ENCODE data around the gene BMP10.
"Not testable (repeated sequence)": the region's sequence is repeated elsewhere in the genome, so short reads cannot be mapped to it uniquely, and the experiment has no call there.

Gene BMP10

DNA sequence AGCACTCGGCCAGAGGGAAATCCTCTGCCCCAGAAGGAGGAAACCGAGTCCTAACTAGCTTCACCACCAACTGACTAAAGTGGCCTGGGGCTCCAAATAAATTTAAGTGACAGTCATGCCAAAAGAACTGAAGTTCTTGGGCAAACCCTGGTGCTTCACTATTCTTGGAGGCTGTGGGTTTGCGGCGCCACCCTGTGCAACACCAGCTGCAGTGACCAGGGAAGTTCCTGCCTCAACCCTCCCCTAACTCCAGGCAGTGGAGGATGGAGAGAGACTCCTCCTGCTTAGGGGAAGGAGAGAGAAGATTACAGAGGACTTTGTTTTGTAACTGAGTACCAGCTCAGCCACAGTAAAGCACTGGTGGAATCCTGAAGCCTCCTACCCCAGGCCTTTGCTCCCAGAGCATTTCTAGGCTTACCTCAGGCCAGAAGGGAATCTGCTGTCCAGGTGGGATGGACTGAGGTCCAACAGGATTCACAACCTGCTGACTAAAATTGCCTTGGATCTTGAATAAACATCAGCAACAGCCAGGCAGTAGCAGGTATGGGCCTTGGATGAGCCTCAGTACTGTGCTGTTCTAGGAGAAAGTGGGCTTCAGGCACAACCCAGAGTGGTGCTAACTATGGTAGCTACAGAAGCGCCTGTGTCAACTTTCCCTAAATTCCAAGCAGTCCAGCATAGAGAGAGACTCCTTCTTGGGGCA lies 29.4 kb upstream of the BMP10 start:
- H3F3A ChIP-seq (ENCODE audit: control insufficient read depth, insufficient read depth) = no peaks in the 10 kb centered on the region
- H3K9me2 ChIP-seq (replicated peaks; ENCODE audit: control insufficient read depth, low read length) = no peaks in the 10 kb centered on the region
- H3K4me3 ChIP-seq (ENCODE audit: low read length) = no peak overlapping the region
- no peaks in the 10 kb centered on the region; the same call in 1 of the 2 replicates for H3K9me3 ChIP-seq (ENCODE audit: control insufficient read depth, insufficient read depth, low read length)
- no peaks in the 10 kb centered on the region for H4K20me1 ChIP-seq (ENCODE audit: control insufficient read depth, insufficient read depth, low read depth, low read length)
- no peaks in the 10 kb centered on the region for H3K27me3 ChIP-seq (ENCODE audit: control insufficient read depth, low read length)
- H3K27ac ChIP-seq (ENCODE audit: low read depth, low read length) = no peak overlapping the region
- no peaks in the 10 kb centered on the region for H3K4me1 ChIP-seq (ENCODE audit: control insufficient read depth, low read length)
- no peak overlapping the region for H3K4me2 ChIP-seq (ENCODE audit: low read length)
- no peaks in the 10 kb centered on the region for H3K79me2 ChIP-seq (ENCODE audit: control insufficient read depth, low read length)
- TF ChIP-seq, protein P1, sequence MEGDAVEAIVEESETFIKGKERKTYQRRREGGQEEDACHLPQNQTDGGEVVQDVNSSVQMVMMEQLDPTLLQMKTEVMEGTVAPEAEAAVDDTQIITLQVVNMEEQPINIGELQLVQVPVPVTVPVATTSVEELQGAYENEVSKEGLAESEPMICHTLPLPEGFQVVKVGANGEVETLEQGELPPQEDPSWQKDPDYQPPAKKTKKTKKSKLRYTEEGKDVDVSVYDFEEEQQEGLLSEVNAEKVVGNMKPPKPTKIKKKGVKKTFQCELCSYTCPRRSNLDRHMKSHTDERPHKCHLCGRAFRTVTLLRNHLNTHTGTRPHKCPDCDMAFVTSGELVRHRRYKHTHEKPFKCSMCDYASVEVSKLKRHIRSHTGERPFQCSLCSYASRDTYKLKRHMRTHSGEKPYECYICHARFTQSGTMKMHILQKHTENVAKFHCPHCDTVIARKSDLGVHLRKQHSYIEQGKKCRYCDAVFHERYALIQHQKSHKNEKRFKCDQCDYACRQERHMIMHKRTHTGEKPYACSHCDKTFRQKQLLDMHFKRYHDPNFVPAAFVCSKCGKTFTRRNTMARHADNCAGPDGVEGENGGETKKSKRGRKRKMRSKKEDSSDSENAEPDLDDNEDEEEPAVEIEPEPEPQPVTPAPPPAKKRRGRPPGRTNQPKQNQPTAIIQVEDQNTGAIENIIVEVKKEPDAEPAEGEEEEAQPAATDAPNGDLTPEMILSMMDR (IDR thresholded peaks at IDR 0.05; ENCODE audit: low read depth, low read length, poor library complexity, severe bottlenecking) = no peak
- no peak for TF ChIP-seq EZH2phosphoT487 (IDR thresholded peaks at IDR 0.05; ENCODE audit: borderline replicate concordance, low read length)
- H3K36me3 ChIP-seq (ENCODE audit: control insufficient read depth, low read length) = no peaks in the 10 kb centered on the region

DNA sequence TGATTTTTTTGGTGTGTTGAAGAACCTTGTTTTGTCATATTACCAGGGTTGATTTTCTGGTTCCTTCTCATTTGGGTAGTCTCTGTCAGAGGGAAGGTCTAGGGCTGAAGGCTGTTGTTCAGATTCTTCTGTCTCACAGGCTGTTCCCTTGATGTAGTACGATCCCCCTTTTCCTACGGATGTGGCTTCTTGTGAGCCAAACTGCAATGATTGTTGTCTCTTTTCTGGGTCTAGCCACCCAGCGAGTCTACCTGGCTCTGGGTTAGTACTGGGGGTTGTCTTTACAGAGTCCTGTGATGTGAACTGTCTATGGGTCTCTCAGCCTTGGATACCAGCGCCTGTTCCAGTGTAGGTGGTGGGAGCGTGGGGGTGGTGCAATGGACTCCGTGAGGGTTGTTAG lies 24.8 kb upstream of the BMP10 start:
- not testable (repeated sequence) for H3F3A ChIP-seq (ENCODE audit: control insufficient read depth, insufficient read depth); H4K20me1 ChIP-seq (ENCODE audit: control insufficient read depth, insufficient read depth, low read depth, low read length); H3K36me3 ChIP-seq (ENCODE audit: control insufficient read depth, low read length); H3K9me3 ChIP-seq (ENCODE audit: control insufficient read depth, insufficient read depth, low read length); H3K4me2 ChIP-seq (ENCODE audit: low read length); H3K27me3 ChIP-seq (ENCODE audit: control insufficient read depth, low read length); H3K4me1 ChIP-seq (ENCODE audit: control insufficient read depth, low read length); H3K4me3 ChIP-seq (ENCODE audit: low read length); H3K27ac ChIP-seq (ENCODE audit: low read depth, low read length); H3K79me2 ChIP-seq (ENCODE audit: control insufficient read depth, low read length); H3K9me2 ChIP-seq (replicated peaks; ENCODE audit: control insufficient read depth, low read length)

DNA sequence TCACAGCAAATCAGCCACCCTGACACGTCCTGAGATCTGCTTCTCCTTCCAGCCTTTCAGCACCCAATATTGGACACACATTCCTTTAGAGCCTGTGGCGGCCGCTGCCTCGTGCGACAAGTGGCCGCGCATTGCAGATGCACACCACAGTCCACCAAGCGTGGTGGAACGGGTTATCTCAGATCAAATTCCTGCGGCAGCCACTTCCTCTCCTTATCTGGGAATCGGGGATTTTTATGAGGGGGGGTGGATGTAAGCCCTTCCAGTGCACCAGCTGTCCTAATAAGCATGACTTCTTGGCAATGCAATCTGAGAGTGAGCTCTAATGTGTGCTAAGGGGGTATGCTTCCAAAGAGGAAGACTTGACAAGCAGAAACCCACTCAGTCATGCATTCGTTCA lies 18.3 kb upstream of the BMP10 start:
- H3K4me3 ChIP-seq (ENCODE audit: low read length) = no peak overlapping the region
- no peaks in the 10 kb centered on the region for H3K9me3 ChIP-seq (ENCODE audit: control insufficient read depth, insufficient read depth, low read length)
- no peaks in the 10 kb centered on the region for H3K27me3 ChIP-seq (ENCODE audit: control insufficient read depth, low read length)
- no peaks in the 10 kb centered on the region for H3K9me2 ChIP-seq (replicated peaks; ENCODE audit: control insufficient read depth, low read length)
- no peak overlapping the region for H3K4me2 ChIP-seq (ENCODE audit: low read length)
- no peak overlapping the region for H3K27ac ChIP-seq (ENCODE audit: low read depth, low read length)
- no peaks in the 10 kb centered on the region for H3K36me3 ChIP-seq (ENCODE audit: control insufficient read depth, low read length)
- H3K4me1 ChIP-seq (ENCODE audit: control insufficient read depth, low read length) = 0 out of 2 replicates have a peak, but pooled peaks cover 4% of the 10 kb centered on the region
- H4K20me1 ChIP-seq (ENCODE audit: control insufficient read depth, insufficient read depth, low read depth, low read length) = no peaks in the 10 kb centered on the region
- TF ChIP-seq, protein P1 (IDR thresholded peaks at IDR 0.05; ENCODE audit: low read depth, low read length, poor library complexity, severe bottlenecking) = no peak
- no peak for TF ChIP-seq EZH2phosphoT487 (IDR thresholded peaks at IDR 0.05; ENCODE audit: borderline replicate concordance, low read length)
- no peaks in the 10 kb centered on the region for H3F3A ChIP-seq (ENCODE audit: control insufficient read depth, insufficient read depth)
- no peaks in the 10 kb centered on the region for H3K79me2 ChIP-seq (ENCODE audit: control insufficient read depth, low read length)

DNA sequence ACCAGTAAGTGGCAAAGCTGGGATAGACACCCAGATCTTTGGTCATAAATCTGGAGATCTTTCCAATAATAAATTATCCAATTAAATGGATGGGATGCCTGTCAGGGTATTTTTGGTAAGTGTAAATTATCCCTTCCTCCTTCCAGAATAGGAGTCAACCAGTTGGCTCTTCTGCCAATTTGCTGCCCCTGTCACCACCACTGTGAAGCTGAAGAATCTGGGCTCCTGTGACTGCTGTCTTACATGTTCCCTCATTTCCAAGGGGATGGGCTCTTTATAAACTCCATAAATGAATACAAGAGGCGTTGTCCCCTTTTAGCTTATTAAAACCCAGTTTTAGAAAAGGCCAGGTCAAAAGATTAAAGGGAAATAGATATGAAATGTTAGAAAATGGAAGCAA lies 17.8 kb upstream of the BMP10 start:
- H3F3A ChIP-seq (ENCODE audit: control insufficient read depth, insufficient read depth) = no peaks in the 10 kb centered on the region
- no peak overlapping the region for H3K27ac ChIP-seq (ENCODE audit: low read depth, low read length)
- no peaks in the 10 kb centered on the region for H3K9me3 ChIP-seq (ENCODE audit: control insufficient read depth, insufficient read depth, low read length)
- H3K9me2 ChIP-seq (replicated peaks; ENCODE audit: control insufficient read depth, low read length) = no peaks in the 10 kb centered on the region
- H4K20me1 ChIP-seq (ENCODE audit: control insufficient read depth, insufficient read depth, low read depth, low read length) = no peaks in the 10 kb centered on the region
- no peaks in the 10 kb centered on the region for H3K27me3 ChIP-seq (ENCODE audit: control insufficient read depth, low read length)
- no peak overlapping the region for H3K4me2 ChIP-seq (ENCODE audit: low read length)
- no peak overlapping the region for H3K4me3 ChIP-seq (ENCODE audit: low read length)
- H3K4me1 ChIP-seq (ENCODE audit: control insufficient read depth, low read length) = 0 out of 2 replicates have a peak, but pooled peaks cover 4% of the 10 kb centered on the region
- TF ChIP-seq, protein P1 (IDR thresholded peaks at IDR 0.05; ENCODE audit: low read depth, low read length, poor library complexity, severe bottlenecking) = no peak
- TF ChIP-seq EZH2phosphoT487 (IDR thresholded peaks at IDR 0.05; ENCODE audit: borderline replicate concordance, low read length) = no peak
- H3K36me3 ChIP-seq (ENCODE audit: control insufficient read depth, low read length) = no peaks in the 10 kb centered on the region
- no peaks in the 10 kb centered on the region for H3K79me2 ChIP-seq (ENCODE audit: control insufficient read depth, low read length)

All from DOHH2 (cell line).